Daoy (cell line): ENCODE data around the gene ATP8B1. TPM values are rescaled to one million over a fixed set of nuclear protein-coding genes. Genes with fewer than 3 reads are reported as not detected.
"Not testable (repeated sequence)": the region's sequence is repeated elsewhere in the genome, so short reads cannot be mapped to it uniquely, and the experiment has no call there.

ENCODE experiments used
- DNase-seq: peaks from one replicate; pipeline ENCODE4 v3.0.0-alpha.2; 2015; ENCODE audit warnings: low read depth
- total RNA-seq: library from RNA; depleted of rRNA; stranded (reverse); fragments of >200 nt; shearing (Covaris generic); gene quantifications from 2 replicates; pipeline ENCODE4 v1.2.3, GENCODE V29; 2014; rRNA removed

The ATP8B1 gene
- 5.2 and 7.5 TPM in 2 replicates for total RNA-seq

DNA sequence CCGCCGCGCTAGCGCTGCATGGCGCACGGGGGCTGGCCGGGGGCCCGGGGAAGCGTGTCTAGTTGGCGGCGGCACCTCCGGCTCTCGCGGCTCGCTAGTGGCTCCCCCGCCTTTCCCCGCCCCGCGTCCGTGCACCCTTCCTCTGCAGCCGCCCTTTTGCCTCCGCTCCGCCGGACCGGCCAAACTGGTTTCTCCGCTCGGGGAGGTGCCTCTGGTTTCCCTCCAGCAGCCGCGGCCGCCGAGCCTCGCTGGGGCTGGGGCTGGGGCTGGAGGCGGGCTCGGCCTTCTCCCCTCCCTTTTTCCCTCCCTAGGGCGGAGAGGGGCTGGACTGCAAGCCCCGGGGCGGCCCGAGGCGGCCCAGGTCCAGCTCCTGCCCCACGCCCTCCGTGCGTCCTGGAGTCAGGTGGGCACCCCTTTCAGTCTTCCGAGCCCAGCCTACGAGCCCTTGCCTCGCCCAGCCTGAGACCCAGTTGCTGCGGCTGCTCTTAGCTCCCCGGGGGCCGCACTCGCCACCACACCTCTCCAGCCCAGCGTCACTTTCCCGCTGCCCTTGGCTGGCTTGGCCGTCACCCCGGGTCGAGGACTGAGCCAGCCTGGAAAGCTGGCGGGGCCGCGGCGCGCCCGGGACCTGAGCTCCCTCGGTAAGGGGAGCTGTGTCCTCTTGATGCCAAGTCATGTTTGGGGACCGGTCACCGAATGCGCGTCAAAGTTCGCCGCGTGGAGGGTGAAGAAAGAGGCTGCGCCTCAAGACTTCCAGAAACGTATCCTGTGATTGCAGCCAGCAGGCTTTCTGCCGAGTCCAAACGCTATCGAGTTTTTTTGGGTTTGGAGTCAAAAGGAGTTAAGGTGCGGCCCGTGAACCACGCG is at the start of gene ATP8B1:
TSS of gene ATP8B1 (minus strand) at position 213 of the 867 bp plus-strand sequence. CDS start 71,508 bp downstream, outside the sequence.
- peak; percentile 63 for DNase-seq

- DNase-seq, result no peak
Measured at GRCh38 chr18:57850063-57850462, 46.9 kb upstream of the ATP8B1 start.

- not testable (repeated sequence) for DNase-seq
Measured at GRCh38 chr18:57848374-57848773, 45.3 kb upstream of the ATP8B1 start.

DNA sequence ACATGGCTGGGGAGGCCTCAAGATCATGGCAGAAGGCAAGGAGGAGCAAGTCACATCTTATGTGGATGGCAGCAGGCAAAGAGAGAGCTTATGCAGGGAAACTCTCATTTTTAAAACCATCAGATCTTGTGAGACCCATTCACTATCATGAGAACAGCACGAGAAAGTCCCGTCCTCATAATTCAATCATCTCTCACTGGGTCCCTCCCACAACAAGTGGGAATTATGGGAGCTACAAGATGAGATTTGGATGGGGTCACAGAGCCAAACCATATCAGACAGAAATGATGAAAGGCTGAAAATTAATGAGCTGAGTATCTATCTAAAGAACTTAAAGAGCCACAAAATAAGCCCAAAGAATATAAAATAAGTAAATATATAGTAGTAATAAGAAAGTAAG is 44.3 kb upstream of the ATP8B1 start:
- DNase-seq, result not testable (repeated sequence)

DNA sequence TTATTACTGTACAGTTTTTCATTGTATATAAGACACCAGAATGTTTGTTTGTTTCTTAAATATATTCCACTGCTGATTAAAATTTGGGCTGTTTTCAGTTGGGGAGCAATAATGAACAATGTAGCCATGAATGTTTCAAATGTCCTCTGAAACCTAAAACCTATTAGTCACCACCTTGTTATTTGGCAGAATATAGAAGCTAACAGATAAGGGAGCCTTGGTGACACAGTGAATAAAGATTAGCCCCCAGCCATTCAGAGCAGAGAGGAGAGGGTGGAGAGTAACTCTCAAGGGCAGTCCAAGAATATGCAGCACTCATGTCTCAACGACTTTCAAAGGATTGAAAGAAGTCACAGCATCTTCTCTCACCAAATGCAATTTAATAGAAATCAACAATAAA is 43.1 kb upstream of the ATP8B1 start:
- DNase-seq, result peak; percentile 78

DNA sequence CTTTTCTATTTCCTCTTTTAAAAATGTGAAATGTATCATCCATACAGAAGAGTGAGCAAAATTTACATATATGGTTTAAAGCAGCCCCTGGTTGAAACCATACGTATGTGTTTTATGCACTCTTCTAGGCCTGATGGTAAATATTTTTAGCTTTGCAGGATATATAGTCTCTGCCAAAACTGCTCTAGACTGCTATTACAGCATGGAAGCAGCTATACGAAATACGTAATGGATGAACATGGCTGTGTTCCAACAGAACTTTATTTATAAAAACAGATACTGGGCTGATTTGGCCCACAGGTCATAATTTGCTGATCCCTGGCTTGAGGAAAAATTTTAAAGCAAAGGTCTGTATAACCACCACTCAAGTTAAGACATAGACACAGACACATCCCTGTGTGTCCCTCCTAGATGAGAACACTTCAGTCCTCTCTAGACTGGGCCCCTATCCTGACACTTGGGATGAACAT is 42.5 kb upstream of the ATP8B1 start:
- no peak for DNase-seq

GRCh38 chr18:57844319-57844718 is 41.2 kb upstream of the ATP8B1 start:
- DNase-seq, result no peak

- no peak for DNase-seq
Measured at GRCh38 chr18:57843386-57843785, 40.3 kb upstream of the ATP8B1 start.

- DNase-seq, result no peak
Measured at GRCh38 chr18:57841568-57841967, 38.5 kb upstream of the ATP8B1 start.

DNA sequence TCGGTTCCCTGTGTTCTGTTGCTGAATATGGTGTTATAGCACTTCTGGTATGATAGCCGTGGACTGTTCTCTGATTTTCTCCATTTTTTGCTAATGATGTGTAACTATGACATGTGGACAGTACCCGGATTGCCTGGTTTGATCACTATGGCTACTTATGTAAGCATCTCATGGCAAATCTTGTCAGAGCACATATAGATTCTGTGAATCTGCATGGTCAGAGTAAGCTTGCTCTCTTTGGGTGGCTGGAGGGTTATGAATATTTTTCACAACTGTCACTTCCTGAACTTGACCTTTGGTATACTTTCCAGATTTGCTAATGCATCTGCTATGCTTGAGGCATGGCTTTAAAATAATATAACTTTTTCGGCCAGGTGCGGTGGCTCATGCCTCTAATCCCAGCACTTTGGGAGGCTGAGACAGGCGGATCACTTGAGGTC is 36.8 kb upstream of the ATP8B1 start:
- DNase-seq, result peak; percentile 35

GRCh38 chr18:57837917-57838548 is 34.9 kb upstream of the ATP8B1 start:
- no peak for DNase-seq

DNA sequence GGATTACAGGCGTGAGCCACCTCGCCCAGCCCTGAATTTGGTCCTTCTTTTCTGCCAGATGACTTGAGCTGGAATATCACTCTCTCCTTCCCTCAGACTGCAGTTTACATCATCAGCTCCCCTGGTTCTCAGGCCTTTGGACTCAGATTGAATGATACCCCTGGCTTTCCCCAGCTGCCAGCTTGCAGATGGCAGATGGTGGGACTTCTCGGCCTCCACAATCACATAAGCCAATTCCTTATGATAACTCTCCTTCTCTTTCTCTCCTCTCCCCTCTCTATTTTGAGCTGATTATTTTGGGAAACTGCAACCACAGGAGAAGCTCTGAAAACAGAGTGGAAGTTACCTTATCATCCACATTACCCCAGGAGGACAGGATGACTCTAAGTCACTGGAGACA is 33.4 kb upstream of the ATP8B1 start:
- no peak for DNase-seq

DNA sequence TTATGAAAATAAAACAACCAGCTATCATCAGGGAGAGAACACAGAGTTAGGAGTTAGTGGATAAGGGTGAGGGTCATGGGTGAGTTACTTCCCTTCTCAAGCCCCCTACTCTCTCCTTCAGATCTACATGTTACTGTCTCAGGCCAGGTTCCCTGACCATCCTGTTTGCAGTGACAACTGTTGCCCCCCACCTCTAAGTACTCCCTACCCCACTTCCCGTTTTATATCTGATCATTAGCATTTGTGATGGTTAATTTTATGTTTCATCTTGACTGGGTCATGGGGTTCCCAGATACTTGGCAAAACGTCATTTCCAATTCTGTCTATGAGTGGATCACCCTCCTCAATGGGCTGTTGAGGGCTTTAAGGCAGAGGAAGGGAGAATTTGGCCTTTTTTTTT is 32.8 kb upstream of the ATP8B1 start:
- no peak for DNase-seq

- no peak for DNase-seq
Measured at GRCh38 chr18:57834616-57835015, 31.5 kb upstream of the ATP8B1 start.

DNA sequence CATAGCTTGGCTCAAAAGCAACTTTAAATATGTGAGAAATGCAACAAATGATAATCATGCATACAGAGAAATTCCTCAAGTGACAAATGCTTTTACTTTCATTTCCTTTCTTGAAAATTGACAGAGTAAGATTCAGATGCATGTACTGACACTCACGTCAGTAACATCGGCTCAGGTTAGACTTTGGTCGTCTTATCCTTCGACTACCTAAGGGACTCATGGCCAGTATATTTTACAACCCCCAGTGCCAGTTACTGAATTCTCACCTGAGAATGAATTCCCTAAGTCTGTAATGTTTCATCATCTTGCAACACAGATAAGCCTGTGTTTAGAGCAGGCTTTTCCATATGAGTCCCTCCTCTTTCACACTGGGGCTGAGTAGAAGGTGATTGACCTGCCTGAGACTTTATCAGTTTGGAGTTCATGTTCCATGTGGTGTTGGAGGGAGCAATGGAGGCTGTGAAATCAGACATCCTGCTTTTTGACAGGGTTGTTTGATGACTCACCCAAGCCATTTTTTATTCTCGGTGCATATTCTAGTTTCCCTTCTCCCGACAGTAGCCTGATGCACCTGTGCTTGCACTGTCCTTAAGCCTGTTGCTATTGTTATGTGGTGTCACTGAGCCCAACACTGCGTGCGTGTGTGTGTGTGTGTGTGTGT is 30.5 kb upstream of the ATP8B1 start:
- DNase-seq, result peak; percentile 44

- DNase-seq, result no peak
Measured at GRCh38 chr18:57832730-57833129, 29.6 kb upstream of the ATP8B1 start.

- no peak for DNase-seq
Measured at GRCh38 chr18:57831597-57832377, 28.7 kb upstream of the ATP8B1 start.

DNA sequence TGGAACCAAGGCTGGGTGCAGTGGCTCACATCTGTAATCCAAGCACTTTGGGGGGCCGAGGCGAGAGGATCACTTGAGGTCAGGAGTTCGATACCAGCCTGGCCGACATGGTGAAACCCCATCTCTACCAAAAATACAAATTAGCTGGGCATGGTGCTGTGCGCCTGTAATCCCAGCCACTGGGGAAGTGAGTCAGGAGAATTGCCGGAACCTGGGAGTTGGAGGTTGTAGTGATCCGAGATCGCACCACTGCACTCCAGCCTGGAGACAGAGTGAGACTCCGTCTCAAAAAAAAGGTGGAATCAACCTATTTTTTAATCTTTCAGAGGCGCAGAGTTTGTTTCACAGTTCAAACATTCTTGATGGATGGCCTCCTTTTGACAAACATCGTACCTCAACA is 24.5 kb upstream of the ATP8B1 start:
- DNase-seq, result no peak

GRCh38 chr18:57826252-57826651 is 23.1 kb upstream of the ATP8B1 start:
- no peak for DNase-seq

DNA sequence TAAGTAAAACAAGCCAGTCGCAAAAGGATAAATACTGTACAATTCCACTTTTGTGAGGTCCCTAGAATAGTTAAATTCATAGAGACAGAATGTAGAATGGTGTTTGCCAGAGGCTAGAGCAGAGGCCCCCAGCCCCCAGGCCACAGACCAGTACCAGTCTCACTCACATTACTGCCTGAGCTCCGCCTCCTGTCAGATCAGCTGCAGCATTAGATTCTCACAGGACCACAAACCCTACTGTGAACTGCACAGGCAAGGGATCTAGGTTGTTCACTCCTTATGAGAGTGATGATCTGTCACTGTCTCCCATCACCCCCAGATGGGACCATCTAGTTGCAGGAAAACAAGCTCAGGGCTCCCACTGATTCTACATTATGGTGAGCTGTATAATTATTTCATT is 17.5 kb upstream of the ATP8B1 start:
- not testable (repeated sequence) for DNase-seq

DNA sequence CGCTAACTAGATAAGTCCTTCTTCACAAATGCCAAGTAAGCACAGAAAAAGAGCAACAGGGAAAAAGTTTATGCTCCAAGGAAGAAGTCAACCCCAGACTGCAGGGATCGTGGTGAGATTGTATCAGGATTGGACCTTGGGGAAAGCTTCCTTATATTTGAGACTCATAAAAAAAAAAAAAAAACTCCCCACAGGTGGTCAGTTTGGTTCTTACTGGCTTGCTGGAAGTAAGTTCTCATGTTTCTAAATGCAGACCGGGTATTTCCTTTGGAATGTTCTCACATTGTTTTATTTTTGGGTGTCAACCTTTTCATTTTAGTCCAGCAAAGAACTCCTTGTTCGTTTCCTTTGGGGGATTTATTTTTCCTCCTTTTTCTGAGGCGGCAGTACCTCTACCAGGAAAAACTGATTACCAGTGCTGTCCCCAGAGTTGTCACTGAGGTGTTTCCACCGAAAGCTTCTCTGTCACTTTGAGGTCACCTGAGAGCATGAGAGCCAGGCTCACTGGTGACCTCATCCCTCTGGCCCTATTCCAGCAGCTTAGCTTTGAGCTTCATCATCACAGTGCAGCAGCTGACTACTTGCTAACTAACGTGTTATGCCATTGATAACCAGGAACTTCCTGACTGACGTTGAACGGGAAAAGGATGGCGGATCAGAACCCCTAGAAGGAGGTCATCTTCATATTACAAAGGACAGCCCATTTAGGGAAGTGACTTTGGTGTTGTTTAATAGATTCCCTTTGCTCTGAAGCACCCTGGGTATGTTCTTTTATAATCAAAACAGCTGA is 16.8 kb upstream of the ATP8B1 start:
- peak; percentile 88 for DNase-seq
